ENCODE results near the gene SPOCD1. TPM values are rescaled to one million over a fixed set of nuclear protein-coding genes. Genes with fewer than 3 reads are reported as not detected.

Gene SPOCD1
- total and polyA plus RNA-seq, 2 of the 4 experiments (the other 2 are of a cell fraction): 59.7 to 132 TPM

DNA sequence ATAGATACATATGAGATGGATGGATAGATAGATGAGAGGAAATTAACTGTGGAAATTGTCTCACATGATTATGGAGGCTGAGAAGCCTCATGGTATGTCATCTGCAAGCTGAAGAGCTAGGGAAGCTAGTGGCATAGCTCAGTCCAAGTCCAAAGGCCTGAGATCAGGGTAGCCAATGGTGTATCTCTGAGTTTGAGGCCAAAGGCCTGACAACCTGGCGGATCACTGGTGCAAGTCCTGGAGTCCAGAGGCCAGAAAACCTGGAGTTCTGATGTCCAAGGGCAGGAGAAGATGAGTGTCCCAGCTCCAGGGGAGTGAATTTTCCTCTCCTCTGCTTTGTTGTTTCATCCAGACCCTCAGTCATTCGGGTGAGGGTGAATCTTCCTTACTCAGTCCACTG, 43.9 kb upstream of the SPOCD1 start:
- Histone ChIP-seq H3K4me1 (ENCODE audit: control insufficient read depth, insufficient read depth, low read length) (peaks cover 8% of the 10 kb centered on the region), H3K4me3 (ENCODE audit: insufficient read depth, low read depth, low read length) (no peak overlapping the region), H3K56ac (ENCODE audit: extremely low read depth, insufficient read depth, low read length) (no peak overlapping the region), H3K9me3 (ENCODE audit: control insufficient read depth, insufficient read depth, low read length) (no peaks in the 10 kb centered on the region), H3K27ac (ENCODE audit: insufficient read depth, low read length) (no peak overlapping the region), H3K9me1 (ENCODE audit: insufficient read depth, low read length) (peaks cover 5% of the 10 kb centered on the region; the same call in 1 of the 2 replicates), H2AK9ac (replicated peaks; ENCODE audit: low read depth, low read length, poor library complexity) (no peak overlapping the region), H3K18ac (ENCODE audit: low read depth, low read length) (no peak overlapping the region), H2AFZ (replicated peaks; ENCODE audit: low read length, poor library complexity) (no peak overlapping the region), H3K4ac (ENCODE audit: low read depth, low read length) (no peak overlapping the region), H2BK20ac (ENCODE audit: low read depth, low read length) (no peak overlapping the region), H3K14ac (replicated peaks; ENCODE audit: low read depth, low read length) (no peak overlapping the region), H3K79me1 (ENCODE audit: low read depth in 1 of 2, low read length in 2 of 2) (no peaks in the 10 kb centered on the region), H4K91ac (ENCODE audit: insufficient read depth, low read depth, low read length) (no peak overlapping the region), H4K5ac (ENCODE audit: low read depth, low read length) (no peak overlapping the region), H4K8ac (ENCODE audit: low read depth in 2 of 2, low read length in 2 of 2) (no peak overlapping the region), H2BK120ac (ENCODE audit: low read depth, low read length) (no peak overlapping the region), H4K20me1 (ENCODE audit: insufficient read depth, low read length) (no peaks in the 10 kb centered on the region), H3K9ac (ENCODE audit: low read depth, low read length) (no peak overlapping the region), H2AK5ac (ENCODE audit: low read depth, low read length) (no peak overlapping the region), H3K27me3 (ENCODE audit: control insufficient read depth, insufficient read depth, low read length) (no peaks in the 10 kb centered on the region), H3K36me3 (ENCODE audit: control insufficient read depth, insufficient read depth, low read length) (no peaks in the 10 kb centered on the region), H3K23ac (ENCODE audit: low read depth, low read length) (no peak overlapping the region; the same call in 1 of the 2 replicates), H3K4me2 (ENCODE audit: low read depth, low read length) (no peak overlapping the region), H2BK15ac (ENCODE audit: low read depth, low read length) (no peak overlapping the region), H2BK5ac (ENCODE audit: low read depth, low read length, poor library complexity, severe bottlenecking) (no peak overlapping the region)
- TF ChIP-seq FOS (IDR thresholded peaks at IDR 0.05; ENCODE audit: low read depth, low read length) (no peak), RFX5 (IDR thresholded peaks at IDR 0.05; ENCODE audit: low read depth, low read length) (no peak), BHLHE40 (IDR thresholded peaks at IDR 0.05; ENCODE audit: low read depth, low read length) (no peak), RAD21 (IDR thresholded peaks at IDR 0.05; ENCODE audit: low read length) (no peak), MAFK (IDR thresholded peaks at IDR 0.05; ENCODE audit: low read depth, low read length) (no peak), MAZ (IDR thresholded peaks at IDR 0.05; ENCODE audit: borderline replicate concordance, low read depth, low read length) (no peak), SMC3 (IDR thresholded peaks at IDR 0.05; ENCODE audit: low read depth, low read length) (no peak), USF2 (IDR thresholded peaks at IDR 0.05; ENCODE audit: low read depth, low read length) (no peak), NFE2L2 (IDR thresholded peaks at IDR 0.05; ENCODE audit: low read depth, low read length) (no peak), RCOR1 (IDR thresholded peaks at IDR 0.05; ENCODE audit: insufficient replicate concordance, low read length) (no peak), CEBPB (IDR thresholded peaks at IDR 0.05; ENCODE audit: low read depth, low read length) (no peak), CHD1 (IDR thresholded peaks at IDR 0.05; ENCODE audit: low read depth, low read length) (no peak)
- TF ChIP-seq, protein P1, sequence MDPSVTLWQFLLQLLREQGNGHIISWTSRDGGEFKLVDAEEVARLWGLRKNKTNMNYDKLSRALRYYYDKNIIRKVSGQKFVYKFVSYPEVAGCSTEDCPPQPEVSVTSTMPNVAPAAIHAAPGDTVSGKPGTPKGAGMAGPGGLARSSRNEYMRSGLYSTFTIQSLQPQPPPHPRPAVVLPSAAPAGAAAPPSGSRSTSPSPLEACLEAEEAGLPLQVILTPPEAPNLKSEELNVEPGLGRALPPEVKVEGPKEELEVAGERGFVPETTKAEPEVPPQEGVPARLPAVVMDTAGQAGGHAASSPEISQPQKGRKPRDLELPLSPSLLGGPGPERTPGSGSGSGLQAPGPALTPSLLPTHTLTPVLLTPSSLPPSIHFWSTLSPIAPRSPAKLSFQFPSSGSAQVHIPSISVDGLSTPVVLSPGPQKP (IDR thresholded peaks at IDR 0.05; ENCODE audit: borderline replicate concordance, low read depth, low read length): no peak
- TF ChIP-seq, protein P2, sequence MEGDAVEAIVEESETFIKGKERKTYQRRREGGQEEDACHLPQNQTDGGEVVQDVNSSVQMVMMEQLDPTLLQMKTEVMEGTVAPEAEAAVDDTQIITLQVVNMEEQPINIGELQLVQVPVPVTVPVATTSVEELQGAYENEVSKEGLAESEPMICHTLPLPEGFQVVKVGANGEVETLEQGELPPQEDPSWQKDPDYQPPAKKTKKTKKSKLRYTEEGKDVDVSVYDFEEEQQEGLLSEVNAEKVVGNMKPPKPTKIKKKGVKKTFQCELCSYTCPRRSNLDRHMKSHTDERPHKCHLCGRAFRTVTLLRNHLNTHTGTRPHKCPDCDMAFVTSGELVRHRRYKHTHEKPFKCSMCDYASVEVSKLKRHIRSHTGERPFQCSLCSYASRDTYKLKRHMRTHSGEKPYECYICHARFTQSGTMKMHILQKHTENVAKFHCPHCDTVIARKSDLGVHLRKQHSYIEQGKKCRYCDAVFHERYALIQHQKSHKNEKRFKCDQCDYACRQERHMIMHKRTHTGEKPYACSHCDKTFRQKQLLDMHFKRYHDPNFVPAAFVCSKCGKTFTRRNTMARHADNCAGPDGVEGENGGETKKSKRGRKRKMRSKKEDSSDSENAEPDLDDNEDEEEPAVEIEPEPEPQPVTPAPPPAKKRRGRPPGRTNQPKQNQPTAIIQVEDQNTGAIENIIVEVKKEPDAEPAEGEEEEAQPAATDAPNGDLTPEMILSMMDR (conservative IDR thresholded peaks at IDR 0.05; ENCODE audit: low read depth, low read length): no peak
- in situ Hi-C loops (cut with MboI; ENCODE audit: low sequenced_read_pairs) (no loop called here), dilution Hi-C loops (cut with HindIII; ENCODE audit: low sequenced_read_pairs, unreplicated experiment) (no loop called here), intact Hi-C loops (cut with micrococcal nuclease) (no loop called here)
- ChIA-PET POLR2A (ENCODE audit: unreplicated experiment) (no interaction called here), CTCF (interaction anchor here (0.6 to 0.7 kb wide), 2 partner anchors 39 to 53 kb away, joined by 3 read pairs; no protein-coding TSS in a partner anchor)
- WGBS, 2 experiments (ENCODE audit: extremely low coverage in 2 of 2, insufficient read length in 1 of 2): 100% methylated on average over 1 of the region's 2 CpGs; no CpG with 5 or more reads in 1 of the 2 experiments
- ATAC-seq (ENCODE audit: low read depth) (no peak), DNase-seq (no peak)
- no TSS peak for BruUV-seq (replicated peaks)
